Neural cell (in vitro differentiated cells): ENCODE data around the gene BLTP2. TPM values are rescaled to one million over a fixed set of nuclear protein-coding genes. Genes with fewer than 3 reads are reported as not detected.

Source experiments
- H2AFZ ChIP-seq: fragments of 200-600, 300-800 bp; sonication (generic), shearing (Covaris generic); 2 replicates; pipeline ENCODE4 v1.6.0; 2014; ENCODE audit warnings: low read depth, mild to moderate bottlenecking, antibody characterized with exemption, low read length, moderate library complexity
- H3F3A ChIP-seq: fragments of 200-600 bp; shearing (Covaris generic); 2 replicates; pipeline ENCODE4 v1.6.1; 2016; ENCODE audit warnings: mild to moderate bottlenecking, moderate library complexity, mixed read lengths, antibody characterized with exemption, low read length; ENCODE audit not compliant: insufficient read depth, poor library complexity, severe bottlenecking
- H3K27ac ChIP-seq: fragments of 200-600, 300-800 bp; sonication (generic), shearing (Covaris generic); 2 replicates; pipeline ENCODE4 v1.5.1; 2014; ENCODE audit warnings: mild to moderate bottlenecking, low read length, moderate library complexity
- H3K27me3 ChIP-seq: fragments of 300-800, 200-600 bp; sonication (generic), shearing (Covaris generic); 2 replicates; pipeline ENCODE4 v1.6.0; 2014; ENCODE audit warnings: mild to moderate bottlenecking, low read depth, low read length, moderate library complexity; ENCODE audit not compliant: insufficient read depth
- H3K36me3 ChIP-seq: fragments of 300-800, 200-600 bp; sonication (generic), shearing (Covaris generic); 2 replicates; pipeline ENCODE4 v1.5.1; 2014; ENCODE audit warnings: mild to moderate bottlenecking, antibody characterized with exemption, low read length, moderate library complexity; ENCODE audit not compliant: insufficient read depth
- H3K4me2 ChIP-seq: fragments of 300-800, 200-600 bp; sonication (generic), shearing (Covaris generic); 2 replicates; pipeline ENCODE4 v1.6.0; 2014; ENCODE audit warnings: mild to moderate bottlenecking, low read length
- H3K4me3 ChIP-seq: fragments of 300-800, 200-600 bp; sonication (generic), shearing (Covaris generic); 2 replicates; pipeline ENCODE4 v1.5.1; 2014; ENCODE audit warnings: mild to moderate bottlenecking, low read length, moderate library complexity
- H3K79me2 ChIP-seq: fragments of 200-600 bp; shearing (Covaris generic); replicated peaks from 2 replicates; pipeline ENCODE4 v1.6.0; 2014; ENCODE audit warnings: mild to moderate bottlenecking, low read length, moderate library complexity; ENCODE audit not compliant: insufficient read depth
- H3K9ac ChIP-seq: fragments of 300-800, 200-600 bp; sonication (generic), shearing (Covaris generic); 2 replicates; pipeline ENCODE4 v1.6.1; 2016; ENCODE audit warnings: mild to moderate bottlenecking, low read length, mixed read lengths
- H3K9me2 ChIP-seq: fragments of 200-600 bp; shearing (Covaris generic); 2 replicates; pipeline ENCODE4 v1.6.1; 2016; ENCODE audit warnings: mild to moderate bottlenecking, low read length, mixed read lengths; ENCODE audit not compliant: insufficient read depth
- H3K9me3 ChIP-seq: fragments of 200-600, 300-800 bp; sonication (generic), shearing (Covaris generic); 2 replicates; pipeline ENCODE4 v1.6.1; 2016; ENCODE audit warnings: mild to moderate bottlenecking, mixed run types, low read length, moderate library complexity, mixed read lengths
- H4K20me1 ChIP-seq: fragments of 200-600 bp; shearing (Covaris generic); 2 replicates; pipeline ENCODE4 v1.6.1; 2016; ENCODE audit warnings: mild to moderate bottlenecking, mixed run types; ENCODE audit not compliant: insufficient read depth
- CTCF ChIP-seq: fragments of 450-650 bp; IDR thresholded peaks from 2 replicates; pipeline ENCODE4 v1.5.1; 2014; ENCODE audit warnings: antibody characterized with exemption, mild to moderate bottlenecking, moderate library complexity; ENCODE audit not compliant: poor library complexity, severe bottlenecking
- EP300 ChIP-seq: fragments of 450-650 bp; conservative IDR thresholded peaks from 2 replicates; pipeline ENCODE4 v1.6.1; 2014; ENCODE audit warnings: antibody characterized with exemption, mild to moderate bottlenecking, moderate library complexity; ENCODE audit not compliant: poor library complexity, severe bottlenecking
- EZH2 ChIP-seq: fragments of 200-600, 300-800 bp; shearing (Covaris generic), sonication (generic); IDR thresholded peaks from 2 replicates; pipeline ENCODE4 v1.6.1; 2014; ENCODE audit warnings: antibody characterized with exemption, low read length, borderline replicate concordance, mild to moderate bottlenecking; ENCODE audit not compliant: insufficient read depth, poor library complexity, severe bottlenecking
- MXI1 ChIP-seq: fragments of 450-650 bp; conservative IDR thresholded peaks from 2 replicates; pipeline ENCODE4 v1.6.1; 2014; ENCODE audit warnings: antibody characterized with exemption, mild to moderate bottlenecking; ENCODE audit not compliant: poor library complexity, severe bottlenecking
- POLR2AphosphoS5 ChIP-seq: IDR thresholded peaks from 2 replicates; pipeline ENCODE4 v1.6.1; 2012
- RAD21 ChIP-seq: fragments of 450-650 bp; conservative IDR thresholded peaks from 2 replicates; pipeline ENCODE4 v1.6.1; 2014; ENCODE audit warnings: antibody characterized with exemption, mild to moderate bottlenecking, moderate library complexity
- REST ChIP-seq: IDR thresholded peaks from 2 replicates; pipeline ENCODE4 v1.6.1; 2012; ENCODE audit warnings: borderline replicate concordance
- SMC3 ChIP-seq: fragments of 450-650 bp; conservative IDR thresholded peaks from 2 replicates; pipeline ENCODE4 v1.6.1; 2014; ENCODE audit warnings: antibody characterized with exemption, mild to moderate bottlenecking, moderate library complexity; ENCODE audit not compliant: poor library complexity
- TAF1 ChIP-seq: IDR thresholded peaks from 2 replicates; pipeline ENCODE4 v1.6.1; 2012; ENCODE audit warnings: low read depth
- polyA plus RNA-seq: library from polyadenylated mRNA; depleted of rRNA; stranded (reverse); fragments of >200 nt; gene quantifications from 2 replicates; pipeline ENCODE4 v1.2.3, GENCODE V29; 2014

Gene BLTP2
- polyA plus RNA-seq, 1 donor from 2014 or later: 54.4 TPM

- Histone ChIP-seq H4K20me1 (no peaks in the 10 kb centered on the region), H3K27me3 (no peaks in the 10 kb centered on the region), H3K27ac (no peak overlapping the region), H3F3A (no peaks in the 10 kb centered on the region), H3K4me2 (no peak overlapping the region), H3K9me2 (no peaks in the 10 kb centered on the region), H3K36me3 (peaks cover 5% of the 10 kb centered on the region), H3K9ac (no peak overlapping the region), H3K4me3 (no peak overlapping the region), H3K79me2 (no peaks in the 10 kb centered on the region), H2AFZ (no peak overlapping the region), H3K9me3 (no peaks in the 10 kb centered on the region)
- no peak for TF ChIP-seq TAF1
- TF ChIP-seq POLR2AphosphoS5: no peak
- TF ChIP-seq EZH2: no peak
- TF ChIP-seq EP300: no peak
- TF ChIP-seq SMC3: no peak
- no peak for TF ChIP-seq CTCF
- TF ChIP-seq REST: no peak
- no peak for TF ChIP-seq MXI1
- TF ChIP-seq RAD21: no peak
Observed at GRCh38 chr17:28624148-28624547, 20.8 kb downstream of the BLTP2 start.

GRCh38 chr17:28623696-28624095, 21.3 kb downstream of the BLTP2 start:
- no peaks in the 10 kb centered on the region for H3F3A ChIP-seq
- no peak overlapping the region for H3K9ac ChIP-seq
- TF ChIP-seq REST (no peak), POLR2AphosphoS5 (no peak), EZH2 (no peak), RAD21 (no peak), SMC3 (no peak), MXI1 (no peak), TAF1 (no peak), CTCF (no peak), EP300 (no peak)
- no peaks in the 10 kb centered on the region for H3K79me2 ChIP-seq
- no peaks in the 10 kb centered on the region for H3K27me3 ChIP-seq
- H3K9me2 ChIP-seq: no peaks in the 10 kb centered on the region
- H3K4me3 ChIP-seq: no peak overlapping the region
- H3K36me3 ChIP-seq: peaks cover 5% of the 10 kb centered on the region
- no peaks in the 10 kb centered on the region for H4K20me1 ChIP-seq
- H3K9me3 ChIP-seq: no peaks in the 10 kb centered on the region
- no peak overlapping the region for H3K27ac ChIP-seq
- H2AFZ ChIP-seq: no peak overlapping the region
- H3K4me2 ChIP-seq: no peak overlapping the region
